Coronary artery (tissue), 2 donors: ENCODE measurements around the gene RIGI.
"Not testable (repeated sequence)": the region's sequence is repeated elsewhere in the genome, so short reads cannot be mapped to it uniquely, and the experiment has no call there.

ENCODE experiments used
- DNase-seq: peaks from one replicate; pipeline ENCODE4 v3.0.0-alpha.2; 2017; ENCODE audit warnings: low spot score
- H3K27ac ChIP-seq, 2 donors: fragments of 200-600 bp; sonication (generic); one replicate each; pipeline ENCODE4 v1.5.1; 2016 to 2019
- H3K4me3 ChIP-seq: fragments of 200-600 bp; sonication (generic); 2 replicates; pipeline ENCODE4 v1.5.1; 2016; ENCODE audit warnings: mild to moderate bottlenecking, moderate library complexity
- CTCF ChIP-seq: fragments of 200-600 bp; sonication (generic); IDR thresholded peaks from one replicate; pipeline ENCODE4 v1.5.1; 2019; ENCODE audit warnings: antibody characterized with exemption

The RIGI gene

DNA sequence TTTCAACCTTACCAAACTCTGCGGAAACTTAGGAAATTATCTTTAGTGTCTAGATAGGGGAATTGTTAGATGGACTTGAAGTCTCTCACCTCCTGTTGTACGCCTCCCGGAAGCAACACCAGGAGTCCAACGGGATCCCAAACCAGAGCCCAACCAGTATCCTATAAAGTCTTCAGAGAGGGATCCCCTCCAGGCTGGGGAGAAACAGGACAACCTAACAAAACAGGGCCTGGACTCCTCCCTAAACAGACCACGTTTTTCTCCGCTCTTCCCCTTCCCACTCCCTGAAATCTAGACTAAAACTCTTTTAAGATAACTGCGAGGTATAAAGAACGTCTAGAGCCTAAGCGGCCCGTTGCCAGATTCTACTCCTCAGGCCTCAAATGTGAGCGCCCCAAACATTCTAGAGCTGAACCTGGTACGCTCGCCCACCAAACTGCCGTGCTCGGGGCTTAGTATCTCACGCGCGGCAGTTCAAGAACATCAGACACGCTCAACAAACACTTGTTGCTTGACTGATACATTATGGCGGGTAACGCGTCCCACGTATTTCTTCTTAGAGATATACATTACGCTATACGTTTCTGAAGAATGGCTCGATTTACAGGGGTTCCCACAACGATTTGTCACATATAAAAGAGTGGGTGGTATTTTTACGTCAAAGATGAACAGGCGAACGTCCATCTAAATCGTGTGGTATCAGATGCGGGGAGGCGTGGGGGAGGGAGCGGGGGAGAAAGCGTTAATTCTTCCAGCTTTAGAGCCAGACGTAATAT is 25.5 kb upstream of the RIGI start:
- TF ChIP-seq CTCF: no peak
- H3K4me3 ChIP-seq: peak overlapping the region; percentile 85
- H3K27ac ChIP-seq: peak overlapping the region; percentile 80 to 94
- peak; percentile 76 for DNase-seq

DNA sequence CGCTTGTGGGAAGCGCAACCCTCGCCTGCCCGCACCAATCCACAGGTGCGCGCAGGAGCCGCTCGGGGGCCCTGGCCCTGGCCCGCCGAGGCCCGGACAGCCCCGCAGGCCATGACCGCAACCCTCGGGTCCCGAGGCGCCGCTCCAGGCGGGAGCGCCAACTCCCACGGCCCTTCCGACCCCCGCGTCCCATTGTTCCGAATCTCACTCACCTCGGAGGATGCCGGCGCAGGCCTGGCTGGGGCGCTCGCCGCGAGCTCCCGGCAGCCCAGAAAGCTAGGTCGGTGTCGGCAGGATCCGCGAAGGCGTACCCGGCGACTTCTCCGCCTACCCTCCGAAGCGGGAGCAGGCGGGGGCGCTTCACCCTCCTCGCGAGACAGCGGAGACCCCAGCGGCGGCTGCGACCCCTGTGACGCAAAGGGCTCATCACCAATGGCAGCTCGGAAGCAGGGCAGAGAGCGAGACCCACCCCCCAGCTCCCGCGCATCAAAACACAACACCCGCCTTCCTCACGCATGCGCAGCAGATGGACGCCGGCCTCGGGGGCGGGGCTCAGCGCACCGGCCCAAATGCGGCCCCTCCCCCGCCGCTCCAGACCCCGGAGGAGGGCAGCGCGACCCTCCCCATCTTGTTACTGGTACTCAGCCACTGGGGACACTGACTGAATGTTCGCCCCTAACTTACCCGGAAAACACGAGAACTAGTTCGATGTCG is 24.7 kb upstream of the RIGI start:
- H3K4me3 ChIP-seq: peak overlapping the region; percentile 85
- H3K27ac ChIP-seq: peak overlapping the region; percentile 80 to 94
- peak; percentile 96 for DNase-seq
- TF ChIP-seq CTCF: no peak

GRCh38 chr9:32550150-32550561 is 24.2 kb upstream of the RIGI start:
- Histone ChIP-seq H3K4me3 (peak overlapping the region; percentile 85), H3K27ac (peak overlapping the region; percentile 80 to 94)
- TF ChIP-seq CTCF: no peak
- DNase-seq: no peak

DNA sequence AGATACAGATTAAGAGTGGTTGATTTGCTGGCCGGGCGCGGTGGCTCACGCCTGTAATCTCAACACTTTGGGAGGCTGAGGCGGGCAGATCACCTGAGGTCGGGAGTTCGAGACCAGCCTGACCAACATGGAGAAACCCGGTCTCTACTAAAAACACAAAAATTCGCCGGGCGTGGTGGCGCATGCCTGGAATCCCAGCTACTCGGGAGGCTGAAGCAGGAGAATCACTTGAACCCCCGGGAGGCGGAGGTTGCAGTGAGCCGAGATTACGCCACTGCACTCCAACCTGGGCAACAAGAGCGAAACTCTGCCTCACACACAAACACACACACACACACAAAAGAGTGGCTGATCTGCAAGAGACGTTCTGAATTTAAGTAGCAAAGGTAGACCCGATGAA is 22.2 kb upstream of the RIGI start:
- not testable (repeated sequence) for DNase-seq, H3K27ac ChIP-seq, H3K4me3 ChIP-seq

- Histone ChIP-seq H3K4me3 (no peak overlapping the region), H3K27ac (no peak overlapping the region)
- DNase-seq: no peak
- TF ChIP-seq CTCF: no peak
Measured at GRCh38 chr9:32545884-32546283, 19.9 kb upstream of the RIGI start.

DNA sequence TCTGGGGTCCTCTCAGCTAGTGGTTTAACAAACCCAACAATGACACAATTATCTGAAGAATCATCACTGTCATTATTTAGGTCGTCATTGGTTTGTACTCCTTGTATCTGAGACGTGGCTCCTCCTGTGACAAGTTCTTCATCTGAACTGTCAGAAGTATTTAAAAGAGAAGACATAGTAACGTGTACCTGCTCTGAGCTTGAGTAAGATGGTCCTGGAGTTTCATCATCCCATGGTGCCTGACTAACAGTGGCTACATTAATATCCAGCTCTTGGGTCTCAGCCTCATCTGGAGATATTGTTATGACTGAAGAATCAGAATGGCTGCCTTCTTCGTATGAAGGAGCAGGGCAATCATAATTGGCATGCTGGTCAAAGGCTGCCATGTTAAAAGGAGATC is 17.1 kb upstream of the RIGI start:
- no peak for TF ChIP-seq CTCF
- Histone ChIP-seq H3K27ac (no peak overlapping the region), H3K4me3 (no peak overlapping the region)
- DNase-seq: no peak

GRCh38 chr9:32533816-32534215 is 7.8 kb upstream of the RIGI start:
- TF ChIP-seq CTCF: no peak
- no peak overlapping the region for H3K27ac ChIP-seq
- DNase-seq: no peak
- H3K4me3 ChIP-seq: no peak overlapping the region
